DMS 273 treated with DMSO at 0.1 percent for 48 hours (cell line): ENCODE results near the gene RNF135.
"Not testable (repeated sequence)": the region's sequence is repeated elsewhere in the genome, so short reads cannot be mapped to it uniquely, and the experiment has no call there.

Source experiments
- DNase-seq: peaks from one replicate; lab custom pipeline; 2025; lab: John Stamatoyannopoulos, UW

Gene RNF135

GRCh38 chr17:30956764-30957374, 14.0 kb upstream of the RNF135 start:
- DNase-seq, result no peak

GRCh38 chr17:30957741-30958140, 13.1 kb upstream of the RNF135 start:
- no peak for DNase-seq

- no peak for DNase-seq
Measured at GRCh38 chr17:30958187-30958586, 12.7 kb upstream of the RNF135 start.

- DNase-seq, result no peak
Measured at GRCh38 chr17:30961209-30962188, 9.3 kb upstream of the RNF135 start.

- not testable (repeated sequence) for DNase-seq
Measured at GRCh38 chr17:30964312-30964711, 6.5 kb upstream of the RNF135 start.

- DNase-seq, result no peak
Measured at GRCh38 chr17:30964876-30965275, 6.0 kb upstream of the RNF135 start.

GRCh38 chr17:30965686-30966085, 5.2 kb upstream of the RNF135 start:
- DNase-seq, result no peak

GRCh38 chr17:30967911-30968310, 2.9 kb upstream of the RNF135 start:
- DNase-seq, result not testable (repeated sequence)

- DNase-seq, result no peak
Measured at GRCh38 chr17:30969989-30970830, 629 bp upstream of the RNF135 start.

- DNase-seq, result no peak
Measured at GRCh38 chr17:30975042-30975820, 4.4 kb downstream of the RNF135 start.

- not testable (repeated sequence) for DNase-seq
Measured at GRCh38 chr17:30979919-30980318, 9.1 kb downstream of the RNF135 start.

GRCh38 chr17:30981531-30982519, 11.0 kb downstream of the RNF135 start:
- DNase-seq, result no peak

GRCh38 chr17:30982855-30983254, 12.0 kb downstream of the RNF135 start:
- DNase-seq, result no peak

- DNase-seq, result no peak
Measured at GRCh38 chr17:30990458-30990857, 19.6 kb downstream of the RNF135 start.

GRCh38 chr17:30992551-30992950, 21.7 kb downstream of the RNF135 start:
- no peak for DNase-seq

GRCh38 chr17:30995347-30995746, 24.5 kb downstream of the RNF135 start:
- DNase-seq, result no peak

- no peak for DNase-seq
Measured at GRCh38 chr17:30996486-30996885, 25.6 kb downstream of the RNF135 start.

GRCh38 chr17:30997270-30997669, 26.4 kb downstream of the RNF135 start:
- no peak for DNase-seq

GRCh38 chr17:30997842-30998241, 27.0 kb downstream of the RNF135 start:
- no peak for DNase-seq

- DNase-seq, result no peak
Measured at GRCh38 chr17:31002047-31002446, 31.2 kb downstream of the RNF135 start.
